Amniotic epithelial cell (primary cell): Measurements from ENCODE around the gene VAV2.
"Not testable (repeated sequence)": the region's sequence is repeated elsewhere in the genome, so short reads cannot be mapped to it uniquely, and the experiment has no call there.

Experiments
- DNase-seq: peaks from one replicate; pipeline ENCODE4 v3.0.0-alpha.2; 2010; ENCODE audit warnings: low read depth

Gene VAV2

GRCh38 chr9:133968966-133969617 lies 23.0 kb downstream of the VAV2 start:
- DNase-seq = no peak

- no peak for DNase-seq
Observed at GRCh38 chr9:133968428-133968827, 23.7 kb downstream of the VAV2 start.

- peak; percentile 92 for DNase-seq
Observed at GRCh38 chr9:133967024-133967741, 24.9 kb downstream of the VAV2 start.

- no peak for DNase-seq
Observed at GRCh38 chr9:133964463-133964862, 27.7 kb downstream of the VAV2 start.

GRCh38 chr9:133963166-133963565 lies 29.0 kb downstream of the VAV2 start:
- no peak for DNase-seq

GRCh38 chr9:133962341-133962740 lies 29.8 kb downstream of the VAV2 start:
- DNase-seq = no peak

- no peak for DNase-seq
Observed at GRCh38 chr9:133961226-133962165, 30.6 kb downstream of the VAV2 start.

GRCh38 chr9:133960568-133961129 lies 31.5 kb downstream of the VAV2 start:
- DNase-seq = peak; percentile 84

GRCh38 chr9:133959966-133960567 lies 32.1 kb downstream of the VAV2 start:
- DNase-seq = no peak

GRCh38 chr9:133959171-133959570 lies 33.0 kb downstream of the VAV2 start:
- DNase-seq = no peak

- DNase-seq = no peak
Observed at GRCh38 chr9:133958756-133959155, 33.4 kb downstream of the VAV2 start.

- DNase-seq = not testable (repeated sequence)
Observed at GRCh38 chr9:133957772-133958171, 34.4 kb downstream of the VAV2 start.

- DNase-seq = no peak
Observed at GRCh38 chr9:133957328-133957727, 34.8 kb downstream of the VAV2 start.

GRCh38 chr9:133956520-133957076 lies 35.5 kb downstream of the VAV2 start:
- peak; percentile 43 for DNase-seq

GRCh38 chr9:133955821-133956411 lies 36.2 kb downstream of the VAV2 start:
- peak; percentile 63 for DNase-seq

- DNase-seq = no peak
Observed at GRCh38 chr9:133954862-133955529, 37.1 kb downstream of the VAV2 start.

GRCh38 chr9:133953976-133954709 lies 38.0 kb downstream of the VAV2 start:
- no peak for DNase-seq

GRCh38 chr9:133953621-133953975 lies 38.5 kb downstream of the VAV2 start:
- no peak for DNase-seq

- no peak for DNase-seq
Observed at GRCh38 chr9:133952598-133953550, 39.2 kb downstream of the VAV2 start.
